HG03097 (cell line): ENCODE data around the gene FRMD1.

Experiments used
- ATAC-seq: cut with Tn5 transposase; IDR thresholded peaks from one replicate; pipeline ENCODE4 v1.9.1; 2021; ENCODE audit not compliant: unreplicated experiment, low FRiP score

The FRMD1 gene

GRCh38 chr6:168045706-168046620 is 33.0 kb downstream of the FRMD1 start:
- no peak for ATAC-seq

GRCh38 chr6:168045141-168045691 is 33.8 kb downstream of the FRMD1 start:
- no peak for ATAC-seq

GRCh38 chr6:168044521-168045130 is 34.4 kb downstream of the FRMD1 start:
- ATAC-seq, result no peak

- ATAC-seq, result no peak
Observed at GRCh38 chr6:168043848-168044415, 35.1 kb downstream of the FRMD1 start.

GRCh38 chr6:168043193-168043847 is 35.7 kb downstream of the FRMD1 start:
- ATAC-seq, result no peak

- no peak for ATAC-seq
Observed at GRCh38 chr6:168042426-168043192, 36.4 kb downstream of the FRMD1 start.

GRCh38 chr6:168041928-168042327 is 37.1 kb downstream of the FRMD1 start:
- ATAC-seq, result no peak

GRCh38 chr6:168040856-168041496 is 38.0 kb downstream of the FRMD1 start:
- no peak for ATAC-seq

- ATAC-seq, result no peak
Observed at GRCh38 chr6:168039849-168040248, 39.2 kb downstream of the FRMD1 start.

- no peak for ATAC-seq
Observed at GRCh38 chr6:168039301-168039700, 39.7 kb downstream of the FRMD1 start.

GRCh38 chr6:168038576-168039140 is 40.4 kb downstream of the FRMD1 start:
- no peak for ATAC-seq

GRCh38 chr6:168037856-168038255 is 41.2 kb downstream of the FRMD1 start:
- ATAC-seq, result no peak

- no peak for ATAC-seq
Observed at GRCh38 chr6:168037242-168037641, 41.8 kb downstream of the FRMD1 start.

- no peak for ATAC-seq
Observed at GRCh38 chr6:168035661-168036545, 43.1 kb downstream of the FRMD1 start.

GRCh38 chr6:168035098-168035660 is 43.8 kb downstream of the FRMD1 start:
- ATAC-seq, result no peak

- ATAC-seq, result no peak
Observed at GRCh38 chr6:168034537-168034936, 44.5 kb downstream of the FRMD1 start.

- ATAC-seq, result no peak
Observed at GRCh38 chr6:168033791-168034190, 45.2 kb downstream of the FRMD1 start.
